ENCODE data around the gene AKT2.

DNA sequence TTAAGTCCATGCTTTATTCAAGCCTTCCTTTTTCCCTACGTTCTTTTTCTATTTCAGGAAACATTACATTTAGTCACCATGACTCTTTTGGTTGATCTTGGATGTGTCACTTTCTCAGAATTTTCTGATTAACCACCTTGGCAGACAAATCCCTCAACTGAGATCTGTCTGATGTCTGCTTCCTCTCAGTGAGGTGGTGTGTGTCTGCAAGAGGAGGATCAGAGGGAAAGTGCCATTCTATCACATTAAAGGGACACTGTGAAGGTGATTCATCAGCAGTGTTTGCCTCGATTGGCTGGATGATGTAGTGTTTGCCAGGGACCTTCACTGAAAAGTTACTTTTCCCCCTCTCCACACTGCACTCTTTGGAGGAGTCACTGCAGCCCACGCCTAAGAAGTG, 55.7 kb downstream of the AKT2 start:
- TF ChIP-seq, protein P1, sequence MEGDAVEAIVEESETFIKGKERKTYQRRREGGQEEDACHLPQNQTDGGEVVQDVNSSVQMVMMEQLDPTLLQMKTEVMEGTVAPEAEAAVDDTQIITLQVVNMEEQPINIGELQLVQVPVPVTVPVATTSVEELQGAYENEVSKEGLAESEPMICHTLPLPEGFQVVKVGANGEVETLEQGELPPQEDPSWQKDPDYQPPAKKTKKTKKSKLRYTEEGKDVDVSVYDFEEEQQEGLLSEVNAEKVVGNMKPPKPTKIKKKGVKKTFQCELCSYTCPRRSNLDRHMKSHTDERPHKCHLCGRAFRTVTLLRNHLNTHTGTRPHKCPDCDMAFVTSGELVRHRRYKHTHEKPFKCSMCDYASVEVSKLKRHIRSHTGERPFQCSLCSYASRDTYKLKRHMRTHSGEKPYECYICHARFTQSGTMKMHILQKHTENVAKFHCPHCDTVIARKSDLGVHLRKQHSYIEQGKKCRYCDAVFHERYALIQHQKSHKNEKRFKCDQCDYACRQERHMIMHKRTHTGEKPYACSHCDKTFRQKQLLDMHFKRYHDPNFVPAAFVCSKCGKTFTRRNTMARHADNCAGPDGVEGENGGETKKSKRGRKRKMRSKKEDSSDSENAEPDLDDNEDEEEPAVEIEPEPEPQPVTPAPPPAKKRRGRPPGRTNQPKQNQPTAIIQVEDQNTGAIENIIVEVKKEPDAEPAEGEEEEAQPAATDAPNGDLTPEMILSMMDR (conservative IDR thresholded peaks at IDR 0.05) = no peak
- no peak for TF ChIP-seq EZH2 (IDR thresholded peaks at IDR 0.05; ENCODE audit: low read depth)

All from PC-9 (cell line).